Muscle layer of duodenum (tissue), 2 donors: ENCODE data around the gene CD82.

Experiments used
- H3K27ac ChIP-seq: one replicate; pipeline ENCODE4 v1.7.0; 2013; ENCODE audit warnings: mild to moderate bottlenecking, low read length
- H3K27me3 ChIP-seq: one replicate; pipeline ENCODE4 v1.7.0; 2013; ENCODE audit warnings: low read depth, mild to moderate bottlenecking, control low read depth, low read length
- H3K36me3 ChIP-seq, 2 donors: one replicate each; pipeline ENCODE4 v1.7.0; 2013; ENCODE audit warnings: low read length in 2 of 2, control low read depth in 1 of 2, mild to moderate bottlenecking in 1 of 2; ENCODE audit not compliant: insufficient read depth in 2 of 2, control insufficient read depth in 1 of 2
- H3K4me1 ChIP-seq, 2 donors: one replicate each; pipeline ENCODE4 v1.7.0; 2013; ENCODE audit warnings: low read length in 2 of 2, mild to moderate bottlenecking in 2 of 2, control low read depth in 1 of 2, moderate library complexity in 1 of 2; ENCODE audit not compliant: insufficient read depth in 2 of 2, control insufficient read depth in 1 of 2
- H3K4me3 ChIP-seq, 2 donors: one replicate each; pipeline ENCODE4 v1.7.0; 2013; ENCODE audit warnings: low read length in 2 of 2, low read depth in 1 of 2, mild to moderate bottlenecking in 1 of 2
- H3K9me3 ChIP-seq, 2 donors: one replicate each; pipeline ENCODE4 v1.7.0; 2013; ENCODE audit warnings: low read length in 2 of 2, control low read depth in 1 of 2, mild to moderate bottlenecking in 1 of 2; ENCODE audit not compliant: control insufficient read depth in 1 of 2
- donor health status: healthy.

The CD82 gene

DNA sequence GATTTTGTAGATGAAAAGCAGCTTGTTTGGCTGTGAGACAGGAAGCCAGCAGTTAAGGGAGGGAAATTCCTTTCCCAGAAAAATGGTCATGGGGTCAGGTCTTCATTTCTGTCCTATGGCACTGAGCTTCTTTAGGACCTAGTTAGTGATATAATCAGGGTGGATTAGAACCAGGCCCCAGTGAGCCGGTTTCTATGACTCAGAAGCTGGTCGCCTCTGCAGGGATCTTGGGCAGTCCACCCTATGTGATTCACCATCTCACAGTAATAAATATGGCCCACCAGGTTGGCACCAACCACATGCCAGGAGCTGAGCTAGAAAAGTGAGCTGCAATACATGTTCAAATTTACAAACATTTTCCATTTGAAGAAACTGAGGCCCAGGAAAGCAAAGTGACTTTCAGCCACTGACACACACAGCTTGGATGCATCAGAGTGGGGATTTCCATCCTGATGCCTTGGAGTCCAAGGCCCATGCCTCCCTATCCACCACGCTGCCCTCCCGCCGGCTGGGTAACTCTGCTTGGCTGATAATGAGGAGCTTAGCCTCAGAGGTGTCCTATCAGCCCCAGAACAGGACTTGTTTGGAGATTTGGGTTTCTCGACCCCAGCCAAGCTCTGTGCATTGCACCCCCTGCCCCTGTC, 42.0 kb downstream of the CD82 start:
- Histone ChIP-seq H3K27me3 (no peaks in the 10 kb centered on the region), H3K4me1 (peaks cover 22 to 34% of the 10 kb centered on the region in 2 donors), H3K36me3 (peaks cover 4 to 19% of the 10 kb centered on the region in 2 donors), H3K9me3 (no peaks in the 10 kb centered on the region), H3K4me3 (no peak overlapping the region), H3K27ac (no peak overlapping the region)

- H3K4me3 ChIP-seq = no peak overlapping the region
- H3K9me3 ChIP-seq = no peaks in the 10 kb centered on the region
- no peak overlapping the region for H3K27ac ChIP-seq
- H3K36me3 ChIP-seq = peaks cover 4 to 19% of the 10 kb centered on the region in 2 donors
- no peaks in the 10 kb centered on the region for H3K27me3 ChIP-seq
- H3K4me1 ChIP-seq = peaks cover 21 to 29% of the 10 kb centered on the region in 2 donors
Measured at GRCh38 chr11:44607987-44608386, 42.5 kb downstream of the CD82 start.

DNA sequence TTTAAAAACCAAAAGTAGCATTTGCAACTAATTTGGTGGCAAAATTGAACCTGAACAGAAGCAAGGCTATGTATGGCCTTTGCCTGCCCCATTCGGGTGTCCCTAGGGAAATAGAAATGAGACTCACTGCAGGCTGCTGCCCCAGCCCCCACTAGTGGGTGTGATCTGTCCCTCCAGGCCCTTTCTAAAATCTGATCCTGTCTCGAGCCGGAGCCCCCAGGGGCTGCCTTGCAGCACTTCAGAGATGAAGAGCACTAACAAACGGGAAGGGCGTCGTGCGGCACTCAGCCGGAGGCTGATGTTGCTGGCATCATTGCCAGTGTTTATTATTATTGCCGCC, 43.2 kb downstream of the CD82 start:
- H3K27me3 ChIP-seq = no peaks in the 10 kb centered on the region
- H3K36me3 ChIP-seq = peaks cover 4 to 19% of the 10 kb centered on the region in 2 donors
- H3K9me3 ChIP-seq = no peaks in the 10 kb centered on the region
- no peak overlapping the region for H3K27ac ChIP-seq
- peaks cover 17 to 24% of the 10 kb centered on the region in 2 donors for H3K4me1 ChIP-seq
- H3K4me3 ChIP-seq = no peak overlapping the region

- Histone ChIP-seq H3K4me1 (peaks cover 17 to 21% of the 10 kb centered on the region in 2 donors), H3K36me3 (peaks cover 4 to 19% of the 10 kb centered on the region in 2 donors), H3K27me3 (no peaks in the 10 kb centered on the region), H3K27ac (no peak overlapping the region), H3K9me3 (no peaks in the 10 kb centered on the region), H3K4me3 (no peak overlapping the region)
Measured at GRCh38 chr11:44608991-44609782, 43.7 kb downstream of the CD82 start.

DNA sequence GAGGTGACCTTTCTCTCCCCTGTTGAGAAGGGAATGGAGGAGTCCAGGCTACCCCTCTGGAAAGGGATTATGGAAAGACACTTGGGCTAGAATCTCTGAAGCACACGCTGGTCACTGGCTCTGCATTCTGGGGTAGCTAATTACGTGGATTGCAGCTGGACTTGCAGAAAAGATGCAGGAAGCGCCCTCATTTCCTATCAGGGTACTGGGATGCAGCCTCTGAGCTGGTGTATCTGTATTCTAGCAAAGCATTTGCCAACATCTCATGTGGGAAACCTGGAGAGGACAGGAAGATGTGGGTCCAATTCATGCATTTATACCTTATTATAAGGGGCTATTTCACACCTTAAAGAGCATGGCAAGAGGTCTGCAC, 44.3 kb downstream of the CD82 start:
- no peaks in the 10 kb centered on the region for H3K9me3 ChIP-seq
- no peak overlapping the region for H3K4me3 ChIP-seq
- H3K27ac ChIP-seq = no peak overlapping the region
- peaks cover 4 to 19% of the 10 kb centered on the region in 2 donors for H3K36me3 ChIP-seq
- no peaks in the 10 kb centered on the region for H3K27me3 ChIP-seq
- H3K4me1 ChIP-seq = peaks cover 17 to 18% of the 10 kb centered on the region in 2 donors

DNA sequence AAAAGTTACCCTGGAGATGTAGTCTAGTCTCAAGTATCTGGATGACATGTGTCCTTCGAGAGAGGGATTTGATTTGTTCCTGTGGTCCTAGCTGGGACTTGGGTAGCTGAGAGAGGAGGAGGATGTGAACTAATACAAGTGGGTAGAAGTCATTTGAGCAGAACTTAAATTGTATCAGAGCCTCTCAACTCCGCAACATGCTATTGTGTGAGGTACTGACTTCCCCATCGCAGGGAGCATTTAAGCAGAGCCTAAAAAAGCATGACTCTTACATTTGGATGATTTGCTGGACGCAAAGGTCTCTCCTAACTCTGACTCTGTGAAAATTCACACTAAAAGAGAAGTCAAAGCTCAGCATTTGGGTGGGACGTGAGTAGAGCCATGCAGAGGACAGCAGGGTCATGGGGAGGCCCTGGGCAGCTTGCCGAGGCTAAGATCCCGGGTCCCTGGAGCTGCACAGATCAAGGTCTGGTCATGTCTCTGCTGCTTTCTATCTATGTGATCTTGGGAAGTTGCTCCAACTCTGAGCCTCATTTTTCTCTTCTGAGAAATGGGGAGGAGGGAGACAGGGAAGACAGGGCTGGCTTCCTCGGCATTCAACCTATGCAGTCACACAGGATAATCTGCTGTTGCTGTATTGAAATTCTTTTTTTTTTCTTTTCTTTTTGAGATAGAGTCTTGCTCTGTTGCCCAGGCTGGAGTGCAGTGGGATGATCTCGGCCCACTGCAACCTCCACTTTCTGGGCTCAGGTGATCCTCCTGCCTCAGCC, 44.9 kb downstream of the CD82 start:
- Histone ChIP-seq H3K27me3 (no peaks in the 10 kb centered on the region), H3K36me3 (peaks cover 4 to 17% of the 10 kb centered on the region in 2 donors), H3K27ac (no peak overlapping the region), H3K4me1 (peaks cover 17 to 18% of the 10 kb centered on the region in 2 donors), H3K4me3 (no peak overlapping the region), H3K9me3 (no peaks in the 10 kb centered on the region)

DNA sequence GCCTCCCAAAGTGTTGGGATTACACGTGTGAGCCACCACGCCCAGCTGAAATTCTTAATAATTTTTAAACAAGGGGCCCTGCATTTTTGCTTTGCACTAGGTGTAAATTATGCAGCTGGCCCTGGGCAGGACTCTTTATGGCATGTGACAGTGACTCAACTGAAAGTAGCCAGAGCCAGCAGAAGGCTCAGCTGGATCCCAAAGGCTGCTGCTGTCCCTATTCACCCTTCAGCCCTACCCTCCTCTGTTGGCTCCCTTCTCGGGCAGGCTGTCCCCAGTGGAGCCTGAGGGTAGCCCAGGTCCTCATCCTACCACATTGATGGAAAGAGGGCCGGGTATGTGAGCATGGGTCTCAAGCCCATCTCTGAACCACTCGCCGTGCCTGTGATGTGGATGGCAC, 45.6 kb downstream of the CD82 start:
- peaks cover 4 to 12% of the 10 kb centered on the region in 2 donors for H3K36me3 ChIP-seq
- H3K27me3 ChIP-seq = no peaks in the 10 kb centered on the region
- H3K9me3 ChIP-seq = no peaks in the 10 kb centered on the region
- no peak overlapping the region for H3K27ac ChIP-seq
- H3K4me1 ChIP-seq = peaks cover 17 to 18% of the 10 kb centered on the region in 2 donors
- no peak overlapping the region for H3K4me3 ChIP-seq

DNA sequence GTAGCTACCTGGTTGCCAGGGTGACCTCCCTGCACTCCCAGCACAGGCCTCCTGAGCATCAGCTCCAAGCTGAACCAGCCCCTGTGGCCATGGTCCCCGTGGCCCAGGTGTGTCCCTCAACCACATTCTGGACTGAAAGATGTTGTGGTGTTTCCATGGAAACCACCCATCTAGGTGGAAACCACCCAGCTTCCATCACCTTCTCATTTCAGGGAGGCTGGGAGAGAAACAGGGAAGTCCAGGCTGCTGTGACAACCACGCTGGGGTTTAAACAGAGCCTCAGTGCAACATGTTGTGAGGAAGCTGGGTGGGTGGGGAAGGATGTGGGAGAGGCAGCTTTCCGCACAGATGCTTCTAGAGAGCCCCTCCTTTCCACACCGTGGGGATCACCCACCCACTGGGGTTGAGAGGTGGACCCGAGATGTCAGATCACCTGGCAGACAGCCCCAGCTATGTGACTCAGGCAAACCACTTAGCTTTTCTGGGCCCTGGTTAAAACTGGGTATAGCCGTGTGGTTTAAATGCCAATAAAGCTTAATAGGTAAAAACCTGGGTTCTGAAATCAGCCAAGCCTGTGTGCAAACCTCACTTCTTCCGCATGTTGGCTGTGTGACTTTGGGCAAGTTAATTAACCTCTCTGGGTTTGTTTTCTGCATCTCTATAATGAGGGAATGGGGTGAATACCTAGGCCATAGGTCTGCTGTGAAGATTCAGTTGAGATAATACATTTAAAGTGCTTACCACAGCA, 46.4 kb downstream of the CD82 start:
- H3K4me1 ChIP-seq = peaks cover 17 to 22% of the 10 kb centered on the region in 2 donors

DNA sequence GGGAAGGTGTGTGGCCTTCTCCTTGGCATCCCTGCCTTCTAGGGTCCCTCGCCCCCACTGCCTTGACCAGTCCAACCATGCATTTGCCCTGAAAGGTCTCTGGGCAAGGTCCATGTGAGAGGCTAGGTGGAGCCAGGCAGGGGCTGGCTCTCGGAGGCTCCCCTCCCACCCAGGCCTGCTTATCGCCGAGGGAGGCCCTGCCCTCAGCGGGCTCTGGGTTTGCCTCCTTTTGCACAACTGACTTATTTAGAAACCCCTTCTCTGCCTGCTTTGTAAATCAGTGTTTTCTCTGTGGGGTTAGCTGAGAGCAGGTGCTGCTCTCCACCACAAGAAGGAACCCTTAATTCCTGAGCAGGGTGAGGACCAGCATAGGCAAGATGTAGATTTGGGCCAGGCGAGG, 47.7 kb downstream of the CD82 start:
- no peaks in the 10 kb centered on the region for H3K27me3 ChIP-seq
- no peaks in the 10 kb centered on the region for H3K9me3 ChIP-seq
- peaks cover 0 to 5% of the 10 kb centered on the region in 2 donors for H3K36me3 ChIP-seq
- no peak overlapping the region for H3K4me3 ChIP-seq
- no peak overlapping the region for H3K27ac ChIP-seq
- peaks cover 14 to 16% of the 10 kb centered on the region in 2 donors for H3K4me1 ChIP-seq

More for the DNA sequence above, 46.4 kb downstream of the CD82 start:
- H3K27ac ChIP-seq = no peak overlapping the region
- no peaks in the 10 kb centered on the region for H3K27me3 ChIP-seq
- H3K36me3 ChIP-seq = peaks cover 0 to 6% of the 10 kb centered on the region in 2 donors
- no peaks in the 10 kb centered on the region for H3K9me3 ChIP-seq
- no peak overlapping the region for H3K4me3 ChIP-seq

DNA sequence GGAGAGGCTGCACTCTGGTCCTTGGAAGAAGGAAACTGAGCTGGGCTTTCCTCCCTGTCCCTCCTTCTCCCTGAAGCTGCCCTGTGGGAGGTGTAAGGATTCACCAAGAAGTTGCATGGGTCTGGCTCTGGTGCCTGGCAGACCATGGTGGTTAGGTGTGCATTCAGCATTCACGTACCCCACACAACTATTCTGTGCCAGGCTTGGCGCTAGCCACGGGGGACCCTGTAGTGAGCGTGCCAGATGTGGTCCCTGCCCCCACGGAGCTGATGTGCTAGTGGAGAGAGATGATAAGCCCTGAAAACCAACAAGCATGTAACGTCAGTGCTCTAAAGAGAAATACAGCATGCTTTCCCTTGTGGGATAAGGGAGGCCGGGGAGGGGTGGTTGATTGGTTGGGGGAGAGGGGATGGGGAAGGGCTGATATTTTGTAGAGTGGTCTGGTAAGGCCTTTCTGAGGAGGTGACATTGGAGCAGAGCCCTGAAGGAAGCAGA, 48.9 kb downstream of the CD82 start:
- Histone ChIP-seq H3K4me3 (no peak overlapping the region), H3K27me3 (no peaks in the 10 kb centered on the region), H3K4me1 (peaks cover 6% of the 10 kb centered on the region in 2 donors), H3K9me3 (no peaks in the 10 kb centered on the region), H3K36me3 (peaks cover 5 to 15% of the 10 kb centered on the region in 2 donors), H3K27ac (no peak overlapping the region)
